Spinal cord (tissue), 10 donors: ENCODE measurements around the gene CACNA1D. TPM values are rescaled to one million over a fixed set of nuclear protein-coding genes. Genes with fewer than 3 reads are reported as not detected.

Experiments
- DNase-seq, 6 donors: peaks; one replicate each; pipeline versions ENCODE4 v3.0.0 to v3.0.0-alpha.2; 2013 to 2015; ENCODE audit warnings: low spot score in 6 of 6, low read depth in 4 of 6
- H3K27ac ChIP-seq: one replicate; pipeline ENCODE4 v1.5.1; 2013; ENCODE audit warnings: low read depth, low read length, control low read depth
- H3K27me3 ChIP-seq: one replicate; pipeline ENCODE4 v1.6.1; 2013; ENCODE audit warnings: low read length; ENCODE audit not compliant: control insufficient read depth, insufficient read depth
- H3K36me3 ChIP-seq: one replicate; pipeline ENCODE4 v1.6.1; 2013; ENCODE audit warnings: low read length; ENCODE audit not compliant: control insufficient read depth, insufficient read depth
- H3K4me1 ChIP-seq: one replicate; pipeline ENCODE4 v1.6.1; 2013; ENCODE audit warnings: low read length; ENCODE audit not compliant: control insufficient read depth, insufficient read depth
- H3K4me3 ChIP-seq: one replicate; pipeline ENCODE4 v1.5.1; 2013; ENCODE audit warnings: low read depth, low read length, control low read depth
- H3K9me3 ChIP-seq: one replicate; pipeline ENCODE4 v1.6.1; 2013; ENCODE audit warnings: low read length; ENCODE audit not compliant: control insufficient read depth, insufficient read depth
- WGBS: methylation state at CpG from one replicate; pipeline ENCODE4 v1.1.5; 2013; ENCODE audit warnings: missing lambda C conversion rate; ENCODE audit not compliant: insufficient coverage; 5-methylcytosine and 5-hydroxymethylcytosine counted together
- polyA plus RNA-seq, 2 donors: library from polyadenylated mRNA; unstranded; fragments of 120-200 nt; gene quantifications; one replicate each; pipeline ENCODE4 v1.2.1, GENCODE V29; 2013; ENCODE audit not compliant: insufficient read length in 2 of 2
- total RNA-seq, 2 donors: library from RNA; depleted of rRNA in 1 of 2; stranded (reverse); fragments of 120-200 nt in 1 of 2; fragments of >200 nt in 1 of 2; gene quantifications; one replicate each; pipeline versions ENCODE4 v1.2.3 to v1.2.4, GENCODE V29; 2013 to 2014
- donor health status: healthy.

Gene CACNA1D
- total and polyA plus RNA-seq, 4 donors: 14.1 to 37.5 (median 24.4) TPM

DNA sequence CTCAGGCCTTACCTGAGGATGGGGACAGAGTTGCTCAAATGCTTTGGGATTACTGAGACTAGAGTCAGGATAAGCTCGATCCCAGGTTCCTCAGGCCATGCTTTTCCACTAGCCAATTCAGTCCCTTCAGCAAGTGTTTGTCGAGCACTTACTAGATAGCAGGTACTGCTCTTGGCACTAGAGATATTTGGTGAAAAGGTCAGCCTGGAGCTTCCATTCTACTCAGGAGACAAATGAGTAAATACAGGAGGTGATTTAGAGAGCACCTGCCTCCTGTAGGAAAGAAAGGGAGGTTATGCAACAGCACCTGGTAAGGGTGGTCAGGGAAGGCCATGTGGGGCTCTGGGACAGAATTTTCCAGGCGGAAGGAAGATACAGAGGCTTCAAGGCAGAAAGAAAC, 99.9 kb downstream of the CACNA1D start:
- 100% methylated on average over 1 of the region's 3 CpGs for WGBS
- Histone ChIP-seq H3K36me3 (no peaks in the 10 kb centered on the region), H3K27me3 (no peaks in the 10 kb centered on the region), H3K4me1 (peaks cover 7% of the 10 kb centered on the region), H3K27ac (no peak overlapping the region), H3K9me3 (no peaks in the 10 kb centered on the region), H3K4me3 (no peak overlapping the region)
- DNase-seq: no peak

DNA sequence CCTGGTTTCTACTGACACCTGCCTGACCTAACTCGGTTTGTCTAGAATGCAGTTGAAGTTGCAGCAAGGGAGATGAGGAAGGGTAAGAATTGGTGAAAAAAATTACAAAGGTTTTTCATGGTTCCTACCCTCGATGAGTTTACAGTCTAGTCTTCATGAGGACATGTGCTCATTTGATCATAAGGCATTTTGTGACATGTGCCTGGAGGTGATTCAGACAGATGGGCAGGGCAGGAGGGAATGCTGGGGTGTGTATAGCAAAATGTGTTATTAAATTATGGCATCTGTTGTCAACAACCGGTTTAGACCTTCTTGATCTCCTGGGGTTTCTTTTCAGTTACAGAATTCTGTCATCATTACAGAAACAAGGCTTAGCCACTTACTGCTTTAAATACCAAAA, 101.2 kb downstream of the CACNA1D start:
- Histone ChIP-seq H3K27me3 (no peaks in the 10 kb centered on the region), H3K4me1 (peaks cover 7% of the 10 kb centered on the region), H3K4me3 (no peak overlapping the region), H3K9me3 (no peaks in the 10 kb centered on the region), H3K36me3 (no peaks in the 10 kb centered on the region), H3K27ac (no peak overlapping the region)
- DNase-seq: no peak
- WGBS: 100% methylated on average over 2 of the region's 3 CpGs

DNA sequence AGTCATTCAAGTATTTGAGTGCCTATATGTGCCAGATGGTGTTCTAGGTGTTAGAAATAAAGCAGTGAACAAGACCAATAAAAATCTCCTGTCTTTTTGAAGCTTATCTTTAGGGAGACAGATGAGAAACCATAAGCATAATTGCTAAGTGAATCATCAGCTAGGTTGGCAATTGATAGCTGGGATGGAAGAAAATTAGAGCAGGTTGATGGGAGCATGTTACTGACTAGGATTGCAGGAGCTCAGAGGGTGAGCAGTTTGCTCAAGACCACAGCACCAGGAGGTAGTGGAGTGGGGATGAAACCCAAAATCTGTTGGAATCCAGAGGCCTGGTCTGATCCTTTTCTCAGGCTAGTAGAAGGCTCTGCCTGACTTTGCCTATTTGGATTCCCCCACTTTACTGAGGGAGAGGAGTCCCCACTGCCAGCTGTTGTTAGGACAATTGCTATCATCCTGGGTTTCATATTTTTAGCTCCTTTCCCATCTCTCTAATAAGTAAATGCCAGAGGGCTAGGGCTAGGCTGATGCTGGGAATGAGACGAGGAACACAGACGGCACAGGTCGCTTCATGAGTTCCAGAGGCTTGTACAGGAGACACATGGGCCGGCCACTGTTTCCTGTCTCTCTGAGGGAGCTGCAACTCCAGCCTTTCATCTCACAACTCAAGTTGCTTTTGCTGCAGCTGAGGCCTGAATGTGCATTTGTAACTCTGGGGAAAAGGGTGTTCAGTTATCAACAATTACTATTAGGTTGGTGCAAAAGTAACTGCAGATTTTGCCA, 102.9 kb downstream of the CACNA1D start:
- no peak overlapping the region for H3K4me3 ChIP-seq
- DNase-seq: no peak
- H3K27ac ChIP-seq: no peak overlapping the region
- peaks cover 7% of the 10 kb centered on the region for H3K4me1 ChIP-seq
- WGBS: 100% methylated on average over 3 of the region's 4 CpGs
- H3K36me3 ChIP-seq: no peaks in the 10 kb centered on the region
- H3K9me3 ChIP-seq: no peaks in the 10 kb centered on the region
- no peaks in the 10 kb centered on the region for H3K27me3 ChIP-seq

DNA sequence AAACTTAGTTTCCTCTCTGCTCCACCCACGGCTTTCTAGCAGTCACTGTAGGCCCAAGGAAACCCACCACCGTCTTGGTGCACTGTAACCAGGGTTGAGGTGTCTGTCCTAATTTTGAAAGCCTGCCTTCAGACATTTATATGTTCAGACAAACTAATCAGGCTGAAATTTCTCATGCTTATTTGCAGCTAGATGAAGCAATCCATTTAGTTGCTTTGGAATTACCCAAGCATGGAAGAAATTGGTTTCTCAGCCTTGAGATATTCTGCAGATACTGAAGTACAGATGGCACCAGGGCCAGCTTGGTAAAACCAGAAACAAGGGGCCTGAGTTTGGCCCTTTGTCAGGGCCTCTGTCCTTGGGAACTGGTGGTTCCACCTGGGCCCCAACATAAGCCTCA, 105.4 kb downstream of the CACNA1D start:
- H3K27me3 ChIP-seq: no peaks in the 10 kb centered on the region
- no peak for DNase-seq
- no peaks in the 10 kb centered on the region for H3K36me3 ChIP-seq
- no peaks in the 10 kb centered on the region for H3K9me3 ChIP-seq
- no peak overlapping the region for H3K27ac ChIP-seq
- no peak overlapping the region for H3K4me3 ChIP-seq
- no peaks in the 10 kb centered on the region for H3K4me1 ChIP-seq
- 53% methylated on average over 2 of the region's 2 CpGs for WGBS

DNA sequence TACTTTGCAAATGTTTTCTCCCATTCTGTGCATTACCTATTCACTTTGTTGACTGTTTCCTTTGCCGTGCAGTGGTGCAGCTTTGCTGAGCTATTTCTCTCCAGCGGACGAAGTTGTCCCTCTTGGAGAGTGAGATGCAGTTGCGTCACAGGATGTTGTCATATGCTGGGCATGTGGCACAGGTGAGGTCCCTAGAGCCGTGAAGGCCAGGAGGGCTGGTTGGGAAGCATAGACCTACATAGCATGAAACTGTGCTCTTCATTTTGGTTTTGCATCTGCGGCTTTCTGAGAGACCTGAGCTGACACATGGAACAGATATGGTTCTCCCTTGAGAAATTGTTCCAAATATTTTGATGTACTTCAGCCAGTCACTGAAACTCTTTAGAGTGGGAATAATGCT, 108.5 kb downstream of the CACNA1D start:
- peaks cover 2% of the 10 kb centered on the region for H3K9me3 ChIP-seq
- WGBS: 98% methylated on average over 6 of the region's 6 CpGs
- no peaks in the 10 kb centered on the region for H3K4me1 ChIP-seq
- H3K4me3 ChIP-seq: no peak overlapping the region
- DNase-seq: no peak
- H3K27ac ChIP-seq: no peak overlapping the region
- no peaks in the 10 kb centered on the region for H3K27me3 ChIP-seq
- no peaks in the 10 kb centered on the region for H3K36me3 ChIP-seq

DNA sequence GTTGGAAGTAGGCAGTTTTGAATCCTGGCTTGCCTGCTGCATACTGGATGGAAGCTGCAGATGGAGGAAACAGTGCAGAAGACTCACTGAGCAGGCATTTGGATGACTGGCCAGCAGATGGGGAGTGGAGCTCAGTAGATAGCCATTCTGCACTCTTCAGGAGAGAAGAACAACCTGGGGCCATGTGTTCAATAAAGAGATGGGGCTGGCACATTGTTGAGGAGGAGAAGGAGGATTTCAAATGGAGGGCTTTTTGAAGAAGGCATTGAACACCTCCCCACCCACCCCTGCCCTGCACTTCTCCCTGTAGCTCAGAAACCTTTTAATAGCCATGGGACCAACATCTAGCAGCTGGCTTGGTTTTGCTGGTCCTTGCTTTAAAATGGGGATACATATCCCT, 109.8 kb downstream of the CACNA1D start:
- peaks cover 2% of the 10 kb centered on the region for H3K9me3 ChIP-seq
- no peaks in the 10 kb centered on the region for H3K4me1 ChIP-seq
- no peak overlapping the region for H3K4me3 ChIP-seq
- no peak overlapping the region for H3K27ac ChIP-seq
- no peaks in the 10 kb centered on the region for H3K27me3 ChIP-seq
- H3K36me3 ChIP-seq: no peaks in the 10 kb centered on the region
- no peak for DNase-seq

DNA sequence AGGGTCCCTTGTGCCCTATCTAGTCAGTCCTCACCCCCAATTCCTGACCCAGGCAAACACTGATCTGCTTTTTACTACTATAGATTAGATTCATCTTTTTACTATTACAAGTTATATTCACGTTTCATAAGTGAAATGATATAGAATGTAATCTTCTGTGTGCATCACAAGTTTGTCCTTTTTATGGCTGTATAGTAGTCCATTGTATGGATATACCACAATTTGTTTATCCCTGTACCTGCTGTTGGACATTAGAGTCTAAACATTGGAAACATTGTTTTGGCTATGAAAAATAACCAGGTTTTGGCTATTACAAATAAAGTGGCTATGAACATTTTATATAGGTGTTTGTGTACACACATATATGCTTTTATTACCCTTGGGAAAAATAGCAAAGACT, 112.4 kb downstream of the CACNA1D start:
- no CpG with 5 or more reads among the region's 1 CpG for WGBS
- no peaks in the 10 kb centered on the region for H3K36me3 ChIP-seq
- H3K27me3 ChIP-seq: no peaks in the 10 kb centered on the region
- no peak overlapping the region for H3K4me3 ChIP-seq
- DNase-seq: no peak
- peaks cover 2% of the 10 kb centered on the region for H3K9me3 ChIP-seq
- H3K27ac ChIP-seq: no peak overlapping the region
- H3K4me1 ChIP-seq: no peaks in the 10 kb centered on the region

DNA sequence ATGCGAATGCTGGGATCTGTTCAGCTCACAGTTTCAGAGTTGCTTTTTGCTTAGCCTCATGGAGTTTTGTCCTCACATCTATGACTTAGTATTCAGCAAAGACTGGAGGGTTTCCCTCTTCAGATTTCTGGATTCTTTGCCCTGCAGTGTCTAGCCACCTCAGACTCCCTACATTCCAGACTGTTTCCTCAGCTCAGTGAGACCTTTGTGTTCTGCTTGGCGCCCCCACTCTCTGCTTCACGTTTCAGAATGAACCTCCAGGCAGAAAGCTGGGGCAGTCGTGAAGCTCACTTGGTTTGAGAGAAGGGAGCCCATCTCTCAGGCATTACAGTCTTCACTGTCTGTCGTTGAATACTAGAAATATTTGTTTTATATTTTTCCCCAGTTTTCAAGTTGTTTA, 118.1 kb downstream of the CACNA1D start:
- H3K4me3 ChIP-seq: no peak overlapping the region
- no peaks in the 10 kb centered on the region for H3K36me3 ChIP-seq
- H3K27me3 ChIP-seq: no peaks in the 10 kb centered on the region
- WGBS: 80% methylated on average over 1 of the region's 5 CpGs
- no peak for DNase-seq
- peaks cover 5% of the 10 kb centered on the region for H3K4me1 ChIP-seq
- no peaks in the 10 kb centered on the region for H3K9me3 ChIP-seq
- H3K27ac ChIP-seq: no peak overlapping the region

DNA sequence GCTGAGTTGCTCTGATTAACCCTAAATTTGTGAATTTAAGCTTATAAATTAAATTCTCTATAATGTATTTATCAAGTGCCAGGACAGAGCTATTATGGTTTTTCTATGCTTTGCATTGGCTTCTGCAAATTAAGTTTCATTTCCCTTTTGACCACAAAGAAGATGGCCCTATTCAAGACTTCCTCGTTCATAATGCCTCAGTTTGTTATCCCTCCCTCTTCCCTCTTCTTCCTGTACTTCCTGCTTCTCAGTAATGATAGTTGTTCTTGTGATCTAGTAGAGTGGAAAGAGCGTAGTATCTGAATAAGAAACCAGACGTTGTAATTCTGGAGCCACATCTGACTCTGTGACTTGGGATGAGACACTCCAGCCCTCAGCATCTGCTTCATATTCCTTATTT, 118.7 kb downstream of the CACNA1D start:
- H3K27ac ChIP-seq: no peak overlapping the region
- no peaks in the 10 kb centered on the region for H3K9me3 ChIP-seq
- peaks cover 9% of the 10 kb centered on the region for H3K4me1 ChIP-seq
- no CpG with 5 or more reads among the region's 3 CpGs for WGBS
- H3K27me3 ChIP-seq: no peaks in the 10 kb centered on the region
- no peak for DNase-seq
- no peaks in the 10 kb centered on the region for H3K36me3 ChIP-seq
- H3K4me3 ChIP-seq: no peak overlapping the region

DNA sequence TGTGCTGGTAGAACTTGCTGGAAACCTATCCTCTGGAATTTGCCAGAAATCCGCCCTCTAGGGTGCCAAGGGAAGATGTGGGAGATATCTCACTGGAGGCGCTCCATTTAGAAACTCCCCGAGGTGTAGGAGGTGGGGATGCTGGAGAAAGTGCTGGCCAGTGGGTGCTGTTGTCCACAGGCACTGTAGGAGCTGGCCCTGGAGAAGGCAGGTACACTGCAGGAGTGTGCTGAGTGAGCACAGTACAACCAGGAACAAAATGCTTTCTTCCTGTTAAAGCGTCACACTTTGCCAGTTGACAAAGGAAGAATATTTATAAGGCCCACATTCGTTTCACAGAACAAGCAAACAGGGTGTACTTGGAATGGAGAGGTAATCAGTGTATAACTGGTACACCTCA, 119.9 kb downstream of the CACNA1D start:
- no peaks in the 10 kb centered on the region for H3K27me3 ChIP-seq

More for the DNA sequence above, 119.9 kb downstream of the CACNA1D start:
- peaks cover 9% of the 10 kb centered on the region for H3K4me1 ChIP-seq
- no peaks in the 10 kb centered on the region for H3K9me3 ChIP-seq
- H3K4me3 ChIP-seq: no peak overlapping the region
- H3K27ac ChIP-seq: no peak overlapping the region
- WGBS: 100% methylated on average over 3 of the region's 5 CpGs
- H3K36me3 ChIP-seq: no peaks in the 10 kb centered on the region
- no peak for DNase-seq
